ENCODE data around the gene RASD1. TPM values are rescaled to one million over a fixed set of nuclear protein-coding genes. Genes with fewer than 3 reads are reported as not detected.

Gene RASD1
- total RNA-seq, 1 experiment from 2014 or later = not detected

DNA sequence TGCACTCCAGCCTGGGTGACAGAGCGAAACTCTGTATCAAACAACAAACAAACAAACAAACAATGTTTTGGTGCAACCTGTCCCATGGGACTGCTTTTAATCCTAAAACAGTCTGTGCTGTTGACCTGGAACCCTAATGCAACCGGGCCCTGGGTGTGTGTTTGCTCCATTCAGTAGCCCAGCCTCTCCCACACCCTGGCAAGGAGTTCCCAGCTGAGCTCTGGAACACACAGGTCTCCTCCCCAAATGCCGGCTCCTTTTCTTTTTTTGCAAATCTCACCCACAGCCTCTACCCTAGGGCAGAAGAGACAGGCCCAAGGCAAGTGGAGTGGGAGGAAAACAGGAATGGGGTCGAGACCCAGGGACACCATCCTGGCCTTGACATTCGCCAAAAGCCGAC, 29.8 kb upstream of the RASD1 start:
- TF ChIP-seq, protein P1, sequence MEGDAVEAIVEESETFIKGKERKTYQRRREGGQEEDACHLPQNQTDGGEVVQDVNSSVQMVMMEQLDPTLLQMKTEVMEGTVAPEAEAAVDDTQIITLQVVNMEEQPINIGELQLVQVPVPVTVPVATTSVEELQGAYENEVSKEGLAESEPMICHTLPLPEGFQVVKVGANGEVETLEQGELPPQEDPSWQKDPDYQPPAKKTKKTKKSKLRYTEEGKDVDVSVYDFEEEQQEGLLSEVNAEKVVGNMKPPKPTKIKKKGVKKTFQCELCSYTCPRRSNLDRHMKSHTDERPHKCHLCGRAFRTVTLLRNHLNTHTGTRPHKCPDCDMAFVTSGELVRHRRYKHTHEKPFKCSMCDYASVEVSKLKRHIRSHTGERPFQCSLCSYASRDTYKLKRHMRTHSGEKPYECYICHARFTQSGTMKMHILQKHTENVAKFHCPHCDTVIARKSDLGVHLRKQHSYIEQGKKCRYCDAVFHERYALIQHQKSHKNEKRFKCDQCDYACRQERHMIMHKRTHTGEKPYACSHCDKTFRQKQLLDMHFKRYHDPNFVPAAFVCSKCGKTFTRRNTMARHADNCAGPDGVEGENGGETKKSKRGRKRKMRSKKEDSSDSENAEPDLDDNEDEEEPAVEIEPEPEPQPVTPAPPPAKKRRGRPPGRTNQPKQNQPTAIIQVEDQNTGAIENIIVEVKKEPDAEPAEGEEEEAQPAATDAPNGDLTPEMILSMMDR (IDR thresholded peaks at IDR 0.05; ENCODE audit: unreplicated experiment) = no peak
- no peak overlapping the region for H3K27ac Mint-ChIP-seq (ENCODE audit: unreplicated experiment)
- CTCF ChIA-PET = no interaction called here
- H3K9me3 Mint-ChIP-seq (ENCODE audit: low read depth, unreplicated experiment) = no peaks in the 10 kb centered on the region
- BruUV-seq (replicated peaks) = no TSS peak
- H3K4me3 Mint-ChIP-seq (ENCODE audit: low read depth, unreplicated experiment) = no peak overlapping the region
- no peaks in the 10 kb centered on the region for H3K27me3 Mint-ChIP-seq (ENCODE audit: unreplicated experiment)
- intact Hi-C loops (cut with micrococcal nuclease; ENCODE audit: unreplicated experiment) = no loop called here
- no peak for DNase-seq
- peaks cover 3% of the 10 kb centered on the region for H3K36me3 Mint-ChIP-seq (ENCODE audit: insufficient read depth, unreplicated experiment)
- H3K4me1 Mint-ChIP-seq (ENCODE audit: low read depth, unreplicated experiment) = no peaks in the 10 kb centered on the region

DNA sequence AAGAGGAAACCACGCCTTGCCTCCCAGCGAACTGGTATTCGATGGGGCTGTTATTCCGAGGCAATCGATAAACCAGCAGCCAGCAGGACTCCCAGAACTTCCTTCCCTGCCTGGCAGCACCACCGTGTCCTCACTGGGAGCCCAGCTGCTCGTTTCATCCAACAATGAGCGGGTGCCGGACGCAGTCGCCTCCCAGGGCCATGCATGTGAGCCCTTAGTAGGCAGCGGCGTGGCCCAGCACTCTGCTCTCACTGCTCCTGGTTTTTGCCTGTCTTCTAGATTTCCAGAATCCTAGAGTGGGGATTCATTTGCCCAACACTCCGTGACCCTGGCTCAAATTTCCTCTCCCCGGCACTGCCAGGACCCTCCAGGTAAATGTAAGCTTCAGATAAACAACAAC, 29.1 kb upstream of the RASD1 start:
- H3K27me3 Mint-ChIP-seq (ENCODE audit: unreplicated experiment) = no peaks in the 10 kb centered on the region
- TF ChIP-seq, protein P1 (IDR thresholded peaks at IDR 0.05; ENCODE audit: unreplicated experiment) = no peak
- CTCF ChIA-PET = interaction anchor here (0.5 kb wide), 1 partner anchor 187 kb away, joined by 4 read pairs; no protein-coding TSS in a partner anchor
- DNase-seq = no peak
- no peaks in the 10 kb centered on the region for H3K4me1 Mint-ChIP-seq (ENCODE audit: low read depth, unreplicated experiment)
- intact Hi-C loops (cut with micrococcal nuclease; ENCODE audit: unreplicated experiment) = no loop called here
- H3K27ac Mint-ChIP-seq (ENCODE audit: unreplicated experiment) = no peak overlapping the region
- BruUV-seq (replicated peaks) = no TSS peak
- H3K36me3 Mint-ChIP-seq (ENCODE audit: insufficient read depth, unreplicated experiment) = peaks cover 3% of the 10 kb centered on the region
- H3K9me3 Mint-ChIP-seq (ENCODE audit: low read depth, unreplicated experiment) = no peaks in the 10 kb centered on the region
- H3K4me3 Mint-ChIP-seq (ENCODE audit: low read depth, unreplicated experiment) = no peak overlapping the region

DNA sequence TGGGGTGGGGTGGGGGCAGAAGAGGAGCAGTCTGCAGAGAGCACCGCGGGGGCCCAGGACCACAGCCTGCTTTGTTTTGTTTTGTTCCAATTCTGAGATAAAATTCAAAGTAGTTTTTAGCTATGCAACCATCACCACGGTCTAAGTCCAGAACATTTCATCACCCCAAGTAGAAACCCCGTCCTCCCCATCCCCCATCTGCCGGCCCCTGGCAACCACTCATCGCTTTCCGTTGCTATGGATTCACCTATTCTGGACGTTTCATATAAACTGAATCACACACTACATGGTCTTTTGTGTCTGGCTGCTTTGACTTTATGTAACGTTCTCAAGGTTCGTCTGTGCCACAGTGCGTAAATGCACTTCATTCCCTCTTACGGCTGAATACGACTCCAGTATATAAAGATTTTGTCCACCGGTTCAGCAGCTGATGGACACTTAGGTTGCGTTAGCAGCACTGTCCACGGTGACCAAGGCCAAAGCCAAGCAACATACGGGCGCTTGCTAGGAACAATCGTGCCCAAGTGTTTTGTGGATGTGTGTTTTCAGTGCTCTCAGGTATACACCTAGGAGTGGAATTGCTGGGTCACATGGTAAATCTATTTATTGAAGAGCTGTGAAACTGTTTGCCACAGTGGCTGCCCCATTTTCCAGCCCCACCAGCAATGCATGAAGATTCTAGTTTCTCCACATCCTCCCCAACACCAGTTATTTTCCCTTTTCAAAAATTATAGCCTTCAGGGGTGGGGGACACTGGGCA, 27.7 kb upstream of the RASD1 start:
- H3K4me3 Mint-ChIP-seq (ENCODE audit: low read depth, unreplicated experiment) = no peak overlapping the region
- intact Hi-C loops (cut with micrococcal nuclease; ENCODE audit: unreplicated experiment) = no loop called here
- no TSS peak for BruUV-seq (replicated peaks)
- no peak overlapping the region for H3K27ac Mint-ChIP-seq (ENCODE audit: unreplicated experiment)
- no peaks in the 10 kb centered on the region for H3K4me1 Mint-ChIP-seq (ENCODE audit: low read depth, unreplicated experiment)
- DNase-seq = no peak
- CTCF ChIA-PET = interaction anchor here (1.0 kb wide), 1 partner anchor 90 kb away, joined by 4 read pairs; no protein-coding TSS in a partner anchor
- no peaks in the 10 kb centered on the region for H3K27me3 Mint-ChIP-seq (ENCODE audit: unreplicated experiment)
- TF ChIP-seq, protein P1 (IDR thresholded peaks at IDR 0.05; ENCODE audit: unreplicated experiment) = no peak
- H3K9me3 Mint-ChIP-seq (ENCODE audit: low read depth, unreplicated experiment) = no peaks in the 10 kb centered on the region
- peaks cover 3% of the 10 kb centered on the region for H3K36me3 Mint-ChIP-seq (ENCODE audit: insufficient read depth, unreplicated experiment)

DNA sequence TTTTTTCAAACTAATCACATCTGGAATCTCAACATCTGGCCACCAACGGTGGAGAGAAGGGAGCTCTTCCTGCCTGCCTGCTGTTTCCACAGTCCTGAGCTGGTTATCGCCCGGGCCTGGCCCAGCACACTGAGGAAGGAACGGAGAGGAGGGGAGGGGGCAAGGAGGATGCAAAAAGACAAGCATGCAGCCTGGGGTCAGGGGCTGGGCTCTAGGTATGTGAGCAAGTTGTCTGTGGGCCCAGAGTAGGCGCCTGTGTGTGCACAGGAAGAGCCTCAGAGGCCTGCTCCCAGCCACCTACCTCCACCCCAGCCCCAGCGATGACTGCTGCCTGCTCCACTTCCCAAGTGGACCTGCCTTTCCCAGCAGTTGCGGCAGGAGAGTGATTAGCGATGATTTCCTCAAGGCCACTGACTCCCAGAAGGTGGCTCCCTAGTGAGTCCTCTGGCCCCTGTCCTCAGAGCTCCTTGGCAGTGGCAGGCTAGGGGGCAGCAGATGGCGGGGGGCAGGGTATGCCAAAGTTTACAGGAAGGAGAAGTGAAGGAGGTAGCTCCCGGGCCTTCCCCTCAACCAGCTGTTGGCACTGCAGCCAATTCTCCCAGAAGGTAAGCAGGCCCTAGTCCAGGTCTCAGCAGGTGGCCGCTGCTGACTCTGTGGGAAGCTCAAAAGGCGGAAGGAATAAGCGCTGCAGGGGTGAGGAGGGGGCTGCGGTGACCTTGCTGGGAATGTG, 27.0 kb upstream of the RASD1 start:
- no TSS peak for BruUV-seq (replicated peaks)
- CTCF ChIA-PET = interaction anchor here (1.0 kb wide), 1 partner anchor 91 kb away, joined by 4 read pairs; no protein-coding TSS in a partner anchor
- TF ChIP-seq, protein P1 (IDR thresholded peaks at IDR 0.05; ENCODE audit: unreplicated experiment) = no peak
- Mint-ChIP-seq H3K27me3 (ENCODE audit: unreplicated experiment) (no peaks in the 10 kb centered on the region), H3K36me3 (ENCODE audit: insufficient read depth, unreplicated experiment) (peaks cover 3% of the 10 kb centered on the region), H3K27ac (ENCODE audit: unreplicated experiment) (no peak overlapping the region), H3K4me1 (ENCODE audit: low read depth, unreplicated experiment) (no peaks in the 10 kb centered on the region), H3K4me3 (ENCODE audit: low read depth, unreplicated experiment) (no peak overlapping the region), H3K9me3 (ENCODE audit: low read depth, unreplicated experiment) (no peaks in the 10 kb centered on the region)
- intact Hi-C loops (cut with micrococcal nuclease; ENCODE audit: unreplicated experiment) = no loop called here
- DNase-seq = no peak

All from Calu3 (cell line).